HG03460 (cell line): ENCODE measurements around the gene PELI3.
A peak's percentile ranks its signal among the peaks of the same experiment; 100 is the strongest.

Experiments used
- ATAC-seq: cut with Tn5 transposase; IDR thresholded peaks from one replicate; pipeline ENCODE4 v1.9.1; 2021; ENCODE audit not compliant: unreplicated experiment

Gene PELI3

GRCh38 chr11:66497206-66497605, 30.5 kb downstream of the PELI3 start:
- ATAC-seq, result no peak

DNA sequence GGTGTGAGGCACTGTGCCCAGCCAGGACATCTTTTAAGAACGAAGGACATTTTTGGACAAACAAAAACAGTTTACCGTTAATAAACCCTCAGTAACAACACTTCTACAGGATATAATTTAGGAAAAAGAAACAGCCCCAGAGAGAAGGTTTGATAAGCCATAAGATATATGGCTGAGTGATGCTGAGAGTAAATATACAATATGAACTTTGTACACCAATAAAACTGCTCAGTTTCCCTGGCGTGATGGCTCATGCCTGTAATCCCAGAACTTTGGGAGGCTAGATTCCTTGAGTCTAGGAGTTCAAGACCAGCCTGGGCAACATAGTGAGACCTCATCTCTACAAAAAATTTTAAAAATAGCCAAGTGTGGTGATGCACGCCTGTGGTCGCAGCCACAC, 31.8 kb downstream of the PELI3 start:
- no peak for ATAC-seq

DNA sequence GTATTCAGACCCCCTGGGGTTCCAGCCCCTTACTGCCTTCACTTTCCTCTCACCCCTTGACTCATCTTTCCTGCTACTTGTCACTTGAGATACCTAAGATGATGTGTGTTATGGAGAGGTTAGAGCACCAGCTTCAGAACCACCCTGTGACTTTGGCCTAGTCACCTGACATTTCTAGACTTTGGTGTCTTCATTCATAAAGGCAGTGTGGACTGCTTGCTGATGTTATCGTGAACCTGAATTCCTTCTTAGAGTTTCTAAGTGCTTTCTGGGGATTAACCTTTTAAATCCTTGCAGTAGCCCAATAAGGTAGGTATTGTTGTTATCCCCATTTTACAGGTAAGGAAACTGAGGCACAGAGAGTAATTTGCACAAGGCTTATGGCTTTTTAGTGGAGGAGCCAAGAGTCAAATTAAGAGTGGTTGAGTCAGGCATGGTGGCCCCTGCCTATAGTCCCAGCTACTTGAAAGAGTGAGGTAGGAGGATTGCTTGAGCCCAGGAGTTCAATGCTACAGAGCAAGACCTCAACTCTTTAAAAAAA, 38.6 kb downstream of the PELI3 start:
- no peak for ATAC-seq

DNA sequence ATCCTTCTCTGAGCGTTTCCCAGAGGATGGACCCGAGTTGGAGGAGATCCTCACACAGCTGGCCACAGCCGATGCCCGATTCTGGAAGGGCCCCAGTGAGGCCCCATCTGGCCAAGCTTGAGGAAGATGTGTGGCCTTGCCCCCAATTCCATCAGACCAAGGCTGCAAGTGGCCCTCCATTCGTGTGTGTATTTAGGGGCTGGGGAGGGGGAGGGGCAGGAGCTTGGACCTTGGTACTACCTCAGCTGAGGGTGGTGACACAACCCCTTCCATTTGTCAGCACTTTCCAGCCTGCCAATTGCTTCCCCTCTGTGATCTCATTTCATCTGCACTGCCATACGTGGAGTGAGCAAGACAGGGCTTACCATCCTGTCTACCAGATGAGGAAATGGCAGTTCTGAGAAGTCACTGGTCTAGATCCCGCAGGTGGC, 42.4 kb downstream of the PELI3 start:
- ATAC-seq, result no peak

- ATAC-seq, result peak; percentile 84
Measured at GRCh38 chr11:66510271-66510989, 43.7 kb downstream of the PELI3 start, which contains the start of gene BBS1. TSS of gene BBS1 (plus strand) at chr11:66510635. CDS start at chr11:66510660, 25 bp downstream.

GRCh38 chr11:66510990-66511339, 44.3 kb downstream of the PELI3 start:
- ATAC-seq, result no peak

GRCh38 chr11:66523611-66524010, 56.9 kb downstream of the PELI3 start:
- ATAC-seq, result no peak

- ATAC-seq, result no peak
Measured at GRCh38 chr11:66524304-66525040, 57.8 kb downstream of the PELI3 start.
